CD4-positive, alpha-beta T cell treated with Interleukin-17A for 1 hour (primary cell): ENCODE results near the gene DBN1.
"Not testable (repeated sequence)": the region's sequence is repeated elsewhere in the genome, so short reads cannot be mapped to it uniquely, and the experiment has no call there.

Experiments used
- DNase-seq: peaks from one replicate; pipeline ENCODE4 v3.0.0-alpha.2; 2020

Gene DBN1

GRCh38 chr5:177490992-177491391 is 17.6 kb upstream of the DBN1 start:
- no peak for DNase-seq

DNA sequence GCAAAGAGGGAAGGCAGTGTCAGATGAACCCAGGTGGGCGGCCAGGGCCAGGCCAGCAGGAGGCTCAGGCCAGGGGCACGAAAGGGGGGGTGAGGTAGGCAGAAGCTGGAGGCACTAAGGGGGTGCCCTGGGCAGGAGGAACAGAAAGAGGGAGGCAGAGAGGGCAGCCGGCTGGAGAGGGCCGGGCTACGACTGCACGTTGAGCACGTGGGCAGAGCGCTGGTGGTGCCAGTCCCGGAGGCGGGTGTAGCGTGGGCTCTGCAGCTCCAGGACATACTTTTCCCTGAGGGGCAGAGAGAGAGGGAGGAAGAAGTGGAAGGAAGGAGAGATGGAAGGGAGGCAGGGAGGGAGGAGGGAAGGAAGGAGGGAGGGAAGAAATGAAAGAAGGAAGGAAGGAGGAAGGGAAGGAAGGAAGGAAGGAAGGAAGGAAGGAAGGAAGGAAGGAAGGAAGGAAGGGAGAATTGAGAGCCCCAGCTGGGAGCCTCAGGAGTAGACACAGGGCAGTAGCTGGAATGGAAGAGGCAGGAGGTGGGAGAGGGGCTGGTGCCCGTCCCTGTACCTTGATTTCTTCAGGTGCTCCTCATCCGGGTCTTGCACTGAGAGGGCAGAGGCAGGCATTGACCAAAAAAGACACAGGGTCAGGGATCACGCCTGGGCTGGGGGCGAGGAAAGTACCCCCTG is 17.0 kb upstream of the DBN1 start:
- no peak for DNase-seq

DNA sequence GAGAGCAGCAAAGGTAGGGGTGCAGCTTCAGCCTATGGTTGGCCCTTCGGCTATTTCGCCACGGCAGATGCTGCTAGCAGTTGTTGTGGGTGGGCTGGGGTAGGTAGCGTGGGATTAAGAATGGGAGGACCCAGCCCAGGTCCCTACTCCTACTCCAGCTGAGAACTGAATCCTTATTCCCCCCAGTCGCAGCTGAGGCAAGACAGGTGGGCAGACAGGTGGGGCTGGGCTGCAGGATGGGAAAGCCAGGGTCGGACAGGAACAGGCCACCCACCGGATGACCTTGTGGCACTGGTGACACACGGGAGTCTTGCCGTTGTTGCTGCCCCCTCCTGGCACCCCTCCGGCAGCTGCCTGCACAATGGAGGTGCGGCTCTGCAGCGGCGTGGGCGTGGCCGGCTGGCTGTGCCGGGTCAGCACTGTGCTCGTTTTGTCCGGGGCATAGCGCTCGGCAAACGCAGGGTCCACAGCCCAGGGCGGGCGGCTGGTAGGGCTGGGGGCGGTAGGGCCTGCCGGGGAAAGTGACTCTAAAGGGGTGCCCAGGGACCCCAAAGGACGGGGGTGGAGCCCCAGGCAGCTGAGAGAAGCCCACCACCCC is 15.8 kb upstream of the DBN1 start:
- DNase-seq: no peak

- DNase-seq: no peak
These were observed 14.5 kb upstream of the DBN1 start for GRCh38 chr5:177487975-177488374.

DNA sequence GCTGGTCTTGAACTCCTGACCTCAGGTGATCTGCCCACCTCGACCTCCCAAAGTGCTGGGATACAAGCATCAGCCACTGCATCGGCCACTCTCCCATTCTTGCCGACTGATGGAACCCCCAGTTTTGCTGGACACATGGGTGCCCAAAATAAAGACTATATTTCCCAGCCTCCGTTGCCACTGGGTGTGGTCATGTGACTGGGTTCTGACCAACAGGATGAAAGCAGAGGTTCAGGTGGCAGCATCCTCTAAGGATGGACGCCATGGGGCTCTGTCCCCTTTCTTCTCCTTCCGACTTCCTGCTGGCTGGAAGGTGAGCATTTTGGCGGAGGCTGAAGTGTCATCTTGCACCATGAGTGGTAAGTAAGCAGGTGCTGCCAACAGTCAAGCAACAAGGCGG is 13.7 kb upstream of the DBN1 start:
- DNase-seq: no peak

DNA sequence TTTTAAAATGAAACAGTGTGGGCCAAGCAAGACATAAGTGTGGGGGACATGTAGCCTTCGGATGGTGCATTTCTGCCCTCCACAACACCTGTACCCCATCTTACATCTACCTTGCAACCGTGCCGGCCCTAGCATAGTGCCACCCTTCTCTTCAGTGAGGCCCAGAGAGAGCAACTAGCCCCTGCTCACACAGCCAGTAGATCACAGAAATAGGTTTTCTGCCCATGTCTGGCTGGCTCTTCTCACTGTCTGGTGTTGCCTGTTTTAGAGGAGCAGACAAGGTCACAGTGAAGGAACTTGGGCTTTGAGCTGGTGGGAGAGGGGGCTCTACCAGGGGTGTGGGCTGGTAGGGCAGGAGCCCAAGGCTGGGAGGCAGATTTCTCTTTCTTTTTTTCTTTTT is 12.8 kb upstream of the DBN1 start:
- DNase-seq: no peak

DNA sequence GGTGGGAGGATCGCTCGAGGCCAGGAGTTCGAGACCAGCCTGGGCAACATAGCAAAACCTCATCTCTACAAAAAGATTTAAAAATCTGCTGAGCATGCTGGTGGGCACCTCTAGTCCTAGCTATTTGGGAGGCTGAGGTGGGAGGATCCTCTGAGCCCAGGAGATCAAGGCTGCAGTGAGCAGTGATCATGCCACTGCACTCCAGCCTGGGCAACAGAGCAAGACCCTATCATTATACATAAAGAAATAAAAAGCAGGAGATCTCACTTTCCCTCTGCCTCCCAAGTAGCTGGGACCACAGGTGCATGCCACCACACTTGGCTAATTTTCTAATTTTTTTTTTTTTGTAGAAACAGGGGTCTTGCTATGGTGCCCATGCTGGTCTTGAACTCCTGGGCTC is 12.3 kb upstream of the DBN1 start:
- not testable (repeated sequence) for DNase-seq

DNA sequence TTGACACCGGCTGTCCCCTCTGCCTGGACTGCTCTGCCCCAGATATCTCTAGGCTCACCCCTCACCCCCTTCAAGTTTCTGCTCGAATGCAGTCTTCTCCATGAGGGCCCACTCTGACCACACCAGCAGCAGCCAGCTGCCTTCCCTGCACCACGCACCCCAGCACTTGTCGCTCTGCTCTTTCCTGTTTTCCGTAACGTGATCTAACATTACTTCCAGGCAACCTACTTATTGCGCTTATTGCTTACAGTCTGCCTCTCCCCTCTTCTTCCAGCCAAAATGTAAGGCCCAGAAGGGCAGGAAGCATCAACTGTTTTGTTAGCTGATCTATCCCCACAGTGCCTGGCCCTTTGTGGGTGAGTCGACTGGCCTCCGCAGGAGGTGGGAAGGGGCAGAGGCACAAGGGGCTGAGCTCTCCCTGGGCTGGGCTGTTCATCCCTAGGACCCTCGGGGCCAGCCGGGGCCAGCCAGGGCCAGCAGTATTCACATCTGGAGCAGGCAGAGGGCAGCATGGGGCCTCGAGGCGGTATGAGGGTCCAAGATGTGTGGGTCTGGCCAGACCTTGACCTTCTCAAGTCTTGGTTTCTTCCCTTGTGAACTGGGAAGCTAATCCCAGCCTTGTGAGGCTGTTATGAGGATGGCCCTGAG is 11.6 kb upstream of the DBN1 start:
- DNase-seq: no peak

DNA sequence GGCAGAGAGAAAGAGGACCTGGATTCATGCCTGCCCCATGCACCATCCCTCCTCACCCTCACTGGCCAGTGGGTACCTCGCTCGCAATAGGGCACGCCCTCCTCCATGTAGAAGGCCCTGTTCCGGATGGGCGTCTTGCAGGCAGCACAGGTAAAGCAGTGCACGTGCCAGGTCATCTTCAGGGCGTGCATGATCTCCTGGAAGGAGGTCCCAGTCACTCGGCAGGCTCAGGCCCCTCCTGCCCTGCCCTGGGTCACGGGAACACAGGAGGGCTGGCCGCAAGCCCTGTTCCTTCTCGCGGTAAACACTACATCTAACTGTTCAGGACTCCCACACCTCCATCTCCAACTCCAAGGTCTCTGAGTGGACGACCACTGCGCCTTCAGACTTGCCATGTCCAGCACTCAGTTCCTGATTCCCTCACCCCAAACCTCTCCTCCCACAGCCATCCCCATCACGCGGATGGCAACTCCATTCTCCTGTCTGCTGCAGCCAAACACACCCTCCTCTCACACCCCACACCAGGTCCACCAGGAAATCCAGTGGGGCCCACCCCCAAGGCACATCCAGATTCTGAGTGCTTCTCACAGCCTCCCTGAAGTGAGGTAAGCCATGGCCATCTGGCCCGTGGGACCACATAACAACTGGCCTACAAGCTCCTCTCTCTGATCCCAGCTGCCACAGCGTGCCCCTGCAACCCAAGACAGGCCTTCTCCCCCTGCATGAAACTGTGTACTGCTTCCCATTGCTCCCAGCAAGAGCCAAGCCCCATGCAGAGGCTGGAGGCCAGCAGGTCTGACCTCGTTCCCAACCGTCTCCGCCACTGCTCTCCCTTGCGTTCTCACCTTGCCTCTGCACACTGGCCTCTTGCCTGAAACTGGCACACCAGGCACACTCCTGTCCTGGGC is 10.8 kb upstream of the DBN1 start:
- DNase-seq: no peak

DNA sequence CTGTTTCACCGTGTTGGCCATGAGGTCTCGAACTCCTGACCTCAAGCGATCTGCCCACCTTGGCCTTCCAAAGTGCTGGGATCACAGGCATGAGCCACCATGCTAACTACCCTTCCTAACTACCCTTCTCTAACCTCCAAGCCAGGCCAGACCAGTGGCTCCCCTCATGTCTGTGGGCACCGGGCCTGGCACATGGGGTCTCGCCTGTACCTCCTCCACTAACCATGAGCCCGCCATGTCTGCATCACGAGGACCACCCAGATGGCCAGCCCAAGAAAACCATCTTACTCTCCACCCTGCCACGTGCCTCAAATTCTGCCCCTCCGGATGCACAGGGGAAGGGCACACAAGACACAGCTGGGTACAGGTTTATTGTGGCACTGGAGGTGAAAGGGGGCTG is 9.6 kb upstream of the DBN1 start:
- no peak for DNase-seq

- no peak for DNase-seq
These were observed 8.9 kb upstream of the DBN1 start for GRCh38 chr5:177482359-177482795.

DNA sequence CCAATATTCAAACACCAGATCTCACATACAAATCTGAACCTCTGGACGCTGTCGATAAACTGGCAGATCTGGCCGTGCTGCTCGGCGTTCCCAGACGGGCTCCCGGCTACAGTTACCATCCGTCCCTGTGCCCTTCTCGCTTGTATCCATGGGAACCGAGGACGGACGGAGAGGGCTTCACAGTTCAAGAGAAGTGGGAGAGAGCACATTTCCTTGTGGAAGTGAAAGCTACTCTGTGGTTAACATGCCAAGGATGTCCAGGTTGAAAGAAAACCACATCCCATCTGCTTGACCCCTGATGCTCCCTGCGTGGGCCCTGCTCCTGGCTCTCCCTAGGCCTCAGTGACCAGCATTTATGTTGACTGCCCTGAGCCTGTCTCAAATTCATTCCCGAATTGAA is 6.3 kb upstream of the DBN1 start:
- DNase-seq: no peak

- DNase-seq: no peak
These were observed 5.5 kb upstream of the DBN1 start for GRCh38 chr5:177478711-177479646.

DNA sequence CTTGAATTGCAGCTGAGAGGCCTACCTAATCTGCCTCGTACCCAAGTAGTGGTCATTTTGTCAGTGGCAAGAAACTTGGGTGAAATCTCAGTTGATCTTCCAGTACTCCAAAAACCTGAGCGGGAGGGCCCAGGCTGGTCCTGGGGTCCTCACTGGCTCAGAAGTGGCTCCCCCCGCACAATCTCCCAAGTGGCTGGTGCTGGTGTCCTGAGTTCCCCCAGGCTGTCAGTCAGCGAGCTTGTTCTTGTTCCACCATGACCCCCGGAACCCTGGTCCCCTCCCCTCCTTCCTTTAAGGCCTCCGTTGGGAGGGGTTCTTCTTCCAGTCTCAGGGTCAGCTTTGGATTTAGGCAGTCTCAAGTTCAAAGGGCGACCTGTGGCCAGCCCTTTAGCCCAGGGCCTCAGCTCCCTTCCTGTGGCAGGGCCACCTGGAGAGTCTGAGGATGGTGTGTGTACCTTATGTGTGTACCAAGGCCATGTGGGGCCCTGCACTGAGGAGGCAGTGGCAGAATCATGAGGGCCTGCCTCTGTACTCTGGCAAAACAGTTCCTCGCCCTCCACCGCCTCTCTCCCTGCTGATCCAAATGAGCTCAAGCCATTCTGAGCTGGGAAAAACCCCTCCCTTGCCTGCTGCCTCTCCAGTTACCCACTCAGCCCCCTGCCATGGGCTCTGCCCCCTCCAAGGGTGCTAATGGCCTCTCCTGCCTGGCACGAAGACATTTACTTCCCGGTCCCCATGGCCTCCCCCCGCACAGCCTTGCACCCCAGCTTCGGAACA is 4.5 kb upstream of the DBN1 start:
- no peak for DNase-seq

DNA sequence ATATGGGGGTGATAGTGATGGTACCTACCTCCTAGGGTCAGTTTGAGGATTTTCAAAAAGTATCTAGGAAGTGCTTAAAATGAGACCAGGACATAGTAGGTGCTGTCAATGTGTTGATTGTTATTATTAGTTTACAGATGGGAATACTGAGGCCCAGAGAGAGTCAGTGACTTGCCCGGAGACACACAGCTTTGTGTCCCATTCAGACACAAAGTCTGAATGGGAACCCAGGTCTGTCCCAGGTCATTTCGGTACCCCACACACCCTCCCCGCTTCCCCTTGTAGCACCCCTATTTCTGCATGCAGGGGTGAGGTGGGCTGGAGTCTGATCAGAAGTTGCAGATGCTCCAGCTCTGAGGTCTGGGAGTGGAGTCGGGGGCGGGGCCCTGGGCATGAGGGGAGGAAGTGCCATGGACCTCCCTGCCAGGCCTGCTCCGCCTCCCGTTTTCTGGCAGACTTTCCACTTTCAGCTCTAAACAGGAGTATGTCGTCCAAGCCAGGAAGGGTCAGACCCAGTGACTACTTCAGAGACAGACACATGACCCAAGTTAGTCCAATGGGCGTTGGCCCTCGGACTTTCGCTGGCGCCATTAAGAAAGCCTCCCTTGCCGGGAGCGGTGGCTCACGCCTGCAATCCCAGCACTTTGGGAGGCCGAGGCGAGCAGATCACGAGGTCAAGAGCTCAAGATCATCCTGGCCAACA is 3.2 kb upstream of the DBN1 start:
- no peak for DNase-seq

DNA sequence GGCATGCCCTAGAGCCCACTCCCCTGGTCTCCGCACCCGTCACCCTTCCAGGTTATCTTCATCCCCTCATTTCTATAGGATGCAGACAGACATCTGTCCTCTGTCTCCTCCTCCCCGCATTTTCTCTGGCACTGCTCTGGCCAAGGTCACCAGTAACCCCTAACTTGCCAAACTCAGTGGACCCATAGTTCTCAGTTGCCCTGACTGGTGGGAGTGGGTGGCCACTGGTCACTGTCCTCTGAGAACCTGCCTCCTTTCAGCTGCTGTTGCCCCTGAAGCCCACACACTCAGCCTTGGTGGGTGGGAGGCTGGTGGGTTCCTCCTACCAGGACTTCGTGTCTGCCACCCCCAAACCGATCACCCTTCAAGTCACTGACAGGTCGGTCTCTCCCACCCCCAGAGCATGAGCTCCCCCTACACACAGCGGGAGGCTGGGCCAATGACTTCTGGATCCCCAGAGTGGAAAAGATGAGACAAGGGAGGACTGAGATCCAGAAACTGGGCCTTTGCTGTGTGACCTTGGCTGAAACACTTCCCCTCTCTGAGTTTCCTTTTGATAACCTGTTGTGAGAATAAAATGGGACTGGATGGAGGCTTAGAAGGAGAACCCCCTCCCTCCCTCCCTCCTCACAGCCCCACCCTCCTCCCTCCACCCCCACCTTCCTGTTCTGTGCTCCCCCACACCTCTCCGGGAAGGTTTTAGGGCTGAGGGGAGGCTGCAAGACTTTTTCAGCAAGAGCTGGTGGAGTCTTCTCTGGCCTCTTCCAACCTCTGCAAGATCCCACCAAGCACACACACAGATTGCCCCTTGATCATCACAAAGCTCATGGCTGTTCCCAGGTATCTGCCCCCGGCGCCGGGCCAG is 2.4 kb upstream of the DBN1 start:
- no peak for DNase-seq

- no peak for DNase-seq
These were observed 1.6 kb upstream of the DBN1 start for GRCh38 chr5:177474846-177475562.

DNA sequence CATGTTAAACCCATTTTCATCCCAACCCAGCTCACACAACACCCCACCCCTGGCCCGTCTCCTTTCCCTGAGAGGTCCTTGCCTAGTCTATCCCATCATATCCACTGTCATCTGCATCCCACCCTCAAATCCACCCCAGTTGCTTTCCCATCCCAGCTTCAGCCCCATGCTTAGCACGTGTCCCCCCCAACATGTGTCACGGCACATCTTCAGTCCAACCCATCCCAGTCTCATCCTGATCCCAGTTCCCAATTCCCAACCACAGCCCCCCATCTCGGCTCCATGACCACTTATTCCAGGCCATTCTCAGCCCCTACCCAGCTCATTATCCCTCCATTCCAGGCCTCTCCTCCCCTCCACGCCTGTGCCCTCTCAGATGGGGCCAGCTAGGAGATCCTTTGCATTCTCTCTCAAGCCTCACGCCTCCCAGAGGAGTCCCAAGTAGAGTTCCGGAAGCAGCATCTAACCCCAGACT is 605 bp upstream of the DBN1 start:
- no peak for DNase-seq
